Suprapubic skin (tissue), 4 donors: Measurements from ENCODE around the gene TBC1D19.

Experiments used
- CTCF ChIP-seq, 2 donors: fragments of 200-600 bp in 1 of 2; fragments of 450-650 bp in 1 of 2; sonication (generic) in 1 of 2; IDR thresholded peaks; one replicate each; pipeline ENCODE4 v1.5.1; 2016 to 2019; ENCODE audit warnings: antibody characterized with exemption in 2 of 2, mild to moderate bottlenecking in 1 of 2, moderate library complexity in 1 of 2
- EP300 ChIP-seq: sonication (generic); formaldehyde crosslinking; IDR thresholded peaks from one replicate; pipeline ENCODE4 v1.6.1; 2017; ENCODE audit warnings: antibody characterized with exemption
- POLR2A ChIP-seq, 2 donors: fragments of 450-650 bp; IDR thresholded peaks; one replicate each; pipeline ENCODE4 v1.6.1; 2017; ENCODE audit warnings: antibody characterized with exemption in 2 of 2, mild to moderate bottlenecking in 2 of 2, moderate library complexity in 2 of 2
- POLR2AphosphoS5 ChIP-seq, 3 donors: sonication (generic); formaldehyde crosslinking; IDR thresholded peaks; one replicate each; pipeline ENCODE4 v1.6.1; 2017; ENCODE audit warnings: antibody characterized with exemption in 3 of 3

DNA sequence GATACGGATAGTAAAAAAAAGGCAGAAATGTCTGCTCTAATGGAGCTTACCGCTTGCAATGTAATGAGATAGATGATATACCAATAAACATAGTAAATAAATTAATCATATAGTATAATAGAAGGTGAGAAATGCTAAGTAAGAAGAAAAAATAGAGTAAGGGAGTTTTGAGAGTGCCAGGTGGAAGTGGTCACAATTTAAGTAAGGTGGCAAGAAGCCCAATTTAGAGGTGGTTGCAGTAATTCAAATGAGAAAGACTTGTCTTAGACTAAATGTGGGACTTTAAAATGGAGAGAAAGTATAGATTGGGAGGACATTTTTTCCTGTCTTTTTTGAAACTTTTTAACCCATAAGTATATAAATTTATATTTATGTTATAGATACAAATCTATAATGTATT is 26.0 kb downstream of the TBC1D19 start:
- no peak for TF ChIP-seq CTCF (IDR thresholded peaks at IDR 0.05)
- TF ChIP-seq EP300, result no peak
- no peak for TF ChIP-seq POLR2AphosphoS5 (IDR thresholded peaks at IDR 0.05)
- no peak for TF ChIP-seq POLR2A (IDR thresholded peaks at IDR 0.05)
